NB4 (cell line): ENCODE measurements around the gene SEZ6.

Source experiments
- DNase-seq: peaks from one replicate; pipeline ENCODE4 v3.0.0; 2010; ENCODE audit warnings: low read depth
- H3K4me3 ChIP-seq: one replicate; pipeline ENCODE4 v1.5.1; 2011; ENCODE audit warnings: mild to moderate bottlenecking, low read depth, low read length, moderate library complexity
- MYC ChIP-seq: IDR thresholded peaks from 2 replicates; pipeline ENCODE4 v1.6.1; 2011; ENCODE audit warnings: low read depth, low read length
- POLR2A ChIP-seq: IDR thresholded peaks from 2 replicates; pipeline ENCODE4 v1.6.1; 2011; ENCODE audit warnings: mild to moderate bottlenecking; ENCODE audit not compliant: insufficient read length; ENCODE audit errors: extremely low read depth
- TF ChIP-seq, protein P1 (sequence below): IDR thresholded peaks from one replicate; pipeline ENCODE4 v1.5.1; 2012; ENCODE audit warnings: low read depth, low read length
- TF ChIP-seq, protein P2 (sequence below): IDR thresholded peaks from 2 replicates; pipeline ENCODE4 v1.6.1; 2011; ENCODE audit warnings: low read depth, low read length

SEZ6 gene

DNA sequence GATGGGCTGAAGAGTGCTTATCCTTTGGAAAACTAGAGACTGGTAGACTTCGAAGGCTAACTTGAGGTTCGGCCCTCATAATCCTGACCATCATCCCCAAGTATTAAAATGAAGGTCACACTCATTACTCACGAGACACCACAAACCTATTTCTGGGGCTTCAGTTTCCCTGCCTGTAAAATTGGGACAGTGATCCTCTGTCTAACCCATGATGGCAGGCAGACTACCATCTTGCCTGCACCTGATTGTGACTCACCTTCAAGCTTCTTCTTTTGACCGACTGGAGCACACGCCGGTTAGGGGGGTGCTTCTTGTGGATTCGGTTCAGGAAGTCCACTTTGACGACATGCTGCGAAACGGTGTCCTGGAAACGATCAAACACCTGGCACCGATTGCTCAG is 88.8 kb downstream of the SEZ6 start:
- no peak overlapping the region for H3K4me3 ChIP-seq
- DNase-seq, result no peak
- TF ChIP-seq, protein P1, sequence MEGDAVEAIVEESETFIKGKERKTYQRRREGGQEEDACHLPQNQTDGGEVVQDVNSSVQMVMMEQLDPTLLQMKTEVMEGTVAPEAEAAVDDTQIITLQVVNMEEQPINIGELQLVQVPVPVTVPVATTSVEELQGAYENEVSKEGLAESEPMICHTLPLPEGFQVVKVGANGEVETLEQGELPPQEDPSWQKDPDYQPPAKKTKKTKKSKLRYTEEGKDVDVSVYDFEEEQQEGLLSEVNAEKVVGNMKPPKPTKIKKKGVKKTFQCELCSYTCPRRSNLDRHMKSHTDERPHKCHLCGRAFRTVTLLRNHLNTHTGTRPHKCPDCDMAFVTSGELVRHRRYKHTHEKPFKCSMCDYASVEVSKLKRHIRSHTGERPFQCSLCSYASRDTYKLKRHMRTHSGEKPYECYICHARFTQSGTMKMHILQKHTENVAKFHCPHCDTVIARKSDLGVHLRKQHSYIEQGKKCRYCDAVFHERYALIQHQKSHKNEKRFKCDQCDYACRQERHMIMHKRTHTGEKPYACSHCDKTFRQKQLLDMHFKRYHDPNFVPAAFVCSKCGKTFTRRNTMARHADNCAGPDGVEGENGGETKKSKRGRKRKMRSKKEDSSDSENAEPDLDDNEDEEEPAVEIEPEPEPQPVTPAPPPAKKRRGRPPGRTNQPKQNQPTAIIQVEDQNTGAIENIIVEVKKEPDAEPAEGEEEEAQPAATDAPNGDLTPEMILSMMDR, result no peak
- TF ChIP-seq, protein P2, sequence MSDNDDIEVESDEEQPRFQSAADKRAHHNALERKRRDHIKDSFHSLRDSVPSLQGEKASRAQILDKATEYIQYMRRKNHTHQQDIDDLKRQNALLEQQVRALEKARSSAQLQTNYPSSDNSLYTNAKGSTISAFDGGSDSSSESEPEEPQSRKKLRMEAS, result no peak
- no peak for TF ChIP-seq MYC
- TF ChIP-seq POLR2A, result no peak

DNA sequence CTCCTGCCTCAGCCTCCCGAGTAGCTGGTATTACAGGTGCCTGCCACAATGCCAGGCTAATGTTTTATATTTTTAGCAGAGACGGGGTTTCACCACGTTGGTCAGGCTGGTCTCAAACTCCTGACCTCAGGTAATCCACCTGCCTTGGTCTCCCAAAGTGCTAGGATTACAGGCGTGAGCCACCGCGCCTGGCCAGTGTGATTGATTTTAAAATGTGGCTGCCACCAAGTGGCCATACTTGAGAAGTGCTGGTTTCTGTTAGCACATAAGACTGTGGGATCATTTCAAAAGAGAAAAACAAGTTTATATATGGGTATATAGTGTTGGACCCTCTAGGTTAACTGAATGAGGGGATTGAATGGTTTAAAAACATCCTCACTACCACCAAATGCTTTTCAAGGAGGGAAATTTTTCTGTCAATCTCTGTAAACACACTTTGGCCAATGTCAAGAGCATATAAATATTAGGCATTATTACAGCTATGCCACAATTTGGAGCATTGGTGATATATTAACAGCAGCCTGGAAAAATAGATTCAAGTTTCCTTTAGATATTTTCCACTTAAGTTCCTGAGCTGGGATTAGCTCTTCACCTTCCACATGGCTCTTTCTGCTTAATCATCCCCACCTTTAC is 89.4 kb downstream of the SEZ6 start:
- TF ChIP-seq, protein P1, result peak; percentile 67
- TF ChIP-seq, protein P2, result no peak
- peak; percentile 58 for DNase-seq
- no peak overlapping the region for H3K4me3 ChIP-seq

DNA sequence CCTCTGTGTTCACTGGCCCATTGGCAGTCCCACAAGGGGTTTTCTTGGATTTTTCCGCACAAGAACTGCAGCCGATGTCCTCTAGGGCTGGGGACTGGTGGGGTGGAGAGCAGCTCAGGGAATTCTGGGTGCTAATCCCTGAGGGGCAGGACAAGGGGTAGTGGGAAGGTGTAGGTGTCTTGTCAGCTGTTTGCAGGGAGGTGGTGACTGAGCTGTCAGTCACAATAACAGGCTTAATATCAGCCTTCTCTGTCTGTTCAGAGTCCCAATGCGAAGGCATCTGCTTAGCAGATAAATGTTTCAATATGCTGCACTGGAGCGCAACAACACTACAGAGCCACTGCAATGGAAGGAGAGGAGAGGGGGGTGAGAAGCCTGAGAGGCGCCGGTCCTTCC is 92.9 kb downstream of the SEZ6 start:
- no peak overlapping the region for H3K4me3 ChIP-seq
- DNase-seq, result no peak
- TF ChIP-seq MYC (no peak), POLR2A (no peak)
- TF ChIP-seq, protein P2, result no peak
- TF ChIP-seq, protein P1, result no peak

DNA sequence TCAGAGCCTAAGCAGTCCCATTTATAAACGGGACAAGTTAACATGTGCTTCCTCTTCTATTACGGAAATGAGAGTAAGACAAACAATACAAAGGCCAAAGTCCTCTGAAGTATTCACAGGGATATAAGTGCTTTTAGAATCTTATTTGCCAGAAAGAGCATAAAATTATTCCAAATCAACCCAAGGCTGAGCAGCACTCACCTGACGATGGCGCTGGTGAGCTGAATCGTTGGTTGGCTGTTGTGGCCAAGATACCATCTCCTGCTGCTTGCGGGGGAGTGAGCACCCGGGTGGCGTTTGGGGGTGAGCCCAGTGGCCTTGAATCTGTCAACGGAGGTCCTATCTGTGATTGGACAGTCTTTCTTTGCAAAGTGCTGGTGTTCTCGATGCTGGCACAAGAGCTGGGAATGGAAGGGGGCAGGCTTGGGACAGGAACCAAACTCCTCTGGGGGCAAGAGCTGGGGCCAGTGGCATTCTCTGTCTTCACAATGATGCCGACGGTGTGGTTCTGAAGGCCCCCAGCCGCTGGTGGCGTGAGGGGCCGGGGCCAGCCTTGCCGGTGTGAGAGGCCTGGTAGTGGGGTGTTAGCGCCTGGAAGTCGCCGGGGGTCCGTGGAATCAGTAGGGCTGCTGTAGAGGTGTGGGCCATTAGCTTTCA is 93.4 kb downstream of the SEZ6 start:
- TF ChIP-seq, protein P2, result no peak
- TF ChIP-seq, protein P1, result peak; percentile 64
- H3K4me3 ChIP-seq, result no peak overlapping the region
- DNase-seq, result peak; percentile 45

DNA sequence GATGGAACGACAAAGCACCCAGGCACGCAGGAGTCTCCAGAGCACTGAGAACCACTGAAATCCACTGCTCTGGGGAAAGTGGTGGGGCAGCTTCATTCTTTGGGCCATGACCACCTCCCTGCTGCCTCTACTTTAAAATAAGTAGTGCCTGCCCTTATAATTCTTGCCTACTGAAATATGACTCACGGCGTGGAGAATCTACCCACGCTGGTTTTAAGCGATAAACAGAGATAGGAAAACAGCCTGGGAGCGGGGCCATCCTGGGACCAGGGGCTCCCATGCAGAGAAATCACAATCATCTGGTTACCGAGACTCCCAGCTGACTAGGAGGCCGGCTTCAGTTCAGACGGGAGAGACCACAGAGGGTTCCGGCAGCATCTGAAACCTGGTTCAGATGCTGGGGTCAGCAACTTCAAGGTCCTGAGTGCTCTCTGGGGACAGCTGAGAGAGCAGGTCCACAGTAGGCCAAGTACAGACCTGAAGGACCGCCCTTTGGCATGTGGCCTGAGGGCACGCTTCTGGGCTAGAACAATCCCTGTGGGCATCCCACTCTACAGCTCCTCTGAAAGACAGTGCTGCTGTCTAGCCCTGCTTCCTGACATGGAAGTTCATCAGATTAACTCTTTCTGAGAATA is 94.3 kb downstream of the SEZ6 start:
- TF ChIP-seq MYC (no peak), POLR2A (no peak)
- TF ChIP-seq, protein P1, result no peak
- TF ChIP-seq, protein P2, result no peak
- no peak for DNase-seq
- no peak overlapping the region for H3K4me3 ChIP-seq

DNA sequence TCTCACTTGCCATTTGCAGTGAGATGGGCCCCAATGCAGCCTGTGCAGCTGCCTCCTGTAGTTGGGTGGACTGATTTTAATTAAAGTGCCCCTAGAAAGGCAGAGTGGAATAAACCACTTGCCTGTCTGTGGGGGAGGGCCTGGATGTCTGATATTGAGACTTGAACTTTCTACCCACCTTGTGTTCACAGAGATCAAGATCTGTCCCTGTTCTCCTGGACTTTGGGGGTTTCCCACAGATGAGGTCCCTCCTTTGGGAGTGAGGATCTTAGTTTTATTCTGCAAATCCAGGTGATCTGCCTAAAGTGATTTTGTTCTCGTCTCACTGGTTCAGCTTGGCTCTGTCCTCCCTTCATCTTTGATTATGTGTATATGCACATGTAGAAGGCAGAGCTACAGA is 95.3 kb downstream of the SEZ6 start:
- no peak overlapping the region for H3K4me3 ChIP-seq
- TF ChIP-seq POLR2A, result no peak
- TF ChIP-seq, protein P1, result no peak
- TF ChIP-seq MYC, result no peak

More for the DNA sequence above, 95.3 kb downstream of the SEZ6 start:
- no peak for DNase-seq
